Dermis microvascular lymphatic vessel endothelial cell (primary cell): ENCODE measurements around the gene FAAH. TPM values are rescaled to one million over a fixed set of nuclear protein-coding genes. Genes with fewer than 3 reads are reported as not detected.

Experiments
- DNase-seq, 2 donors: peaks; one replicate each; pipeline versions ENCODE4 v3.0.0 to v3.0.0-alpha.2; 2010; ENCODE audit warnings: low read depth in 2 of 2
- total RNA-seq: library from RNA; depleted of rRNA; stranded (reverse); fragments of >200 nt; gene quantifications from 2 replicates; pipeline ENCODE4 v1.2.1, GENCODE V29; 2014

Gene FAAH
- total RNA-seq, 1 donor from 2014 or later: 0.64 TPM

- no peak for DNase-seq
These were observed 55.4 kb downstream of the FAAH start for GRCh38 chr1:46449223-46450159.

DNA sequence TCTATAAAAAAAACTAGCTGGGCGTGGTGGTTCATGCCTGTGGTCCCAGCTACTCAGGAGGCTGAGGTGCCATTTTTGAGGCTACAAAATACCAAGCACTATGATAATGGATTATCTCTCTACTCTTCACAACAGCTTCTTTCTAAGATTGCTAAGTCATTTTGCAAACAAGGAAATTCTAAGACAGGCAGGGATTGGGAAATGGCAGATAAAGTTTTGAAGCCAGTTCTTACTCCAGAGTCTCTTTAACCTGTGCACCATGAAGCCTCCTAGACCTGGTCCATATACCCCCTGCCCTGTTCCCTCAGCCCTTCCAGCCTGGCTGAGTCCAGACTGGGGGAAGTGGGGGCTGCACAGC, 56.0 kb downstream of the FAAH start:
- DNase-seq: no peak

DNA sequence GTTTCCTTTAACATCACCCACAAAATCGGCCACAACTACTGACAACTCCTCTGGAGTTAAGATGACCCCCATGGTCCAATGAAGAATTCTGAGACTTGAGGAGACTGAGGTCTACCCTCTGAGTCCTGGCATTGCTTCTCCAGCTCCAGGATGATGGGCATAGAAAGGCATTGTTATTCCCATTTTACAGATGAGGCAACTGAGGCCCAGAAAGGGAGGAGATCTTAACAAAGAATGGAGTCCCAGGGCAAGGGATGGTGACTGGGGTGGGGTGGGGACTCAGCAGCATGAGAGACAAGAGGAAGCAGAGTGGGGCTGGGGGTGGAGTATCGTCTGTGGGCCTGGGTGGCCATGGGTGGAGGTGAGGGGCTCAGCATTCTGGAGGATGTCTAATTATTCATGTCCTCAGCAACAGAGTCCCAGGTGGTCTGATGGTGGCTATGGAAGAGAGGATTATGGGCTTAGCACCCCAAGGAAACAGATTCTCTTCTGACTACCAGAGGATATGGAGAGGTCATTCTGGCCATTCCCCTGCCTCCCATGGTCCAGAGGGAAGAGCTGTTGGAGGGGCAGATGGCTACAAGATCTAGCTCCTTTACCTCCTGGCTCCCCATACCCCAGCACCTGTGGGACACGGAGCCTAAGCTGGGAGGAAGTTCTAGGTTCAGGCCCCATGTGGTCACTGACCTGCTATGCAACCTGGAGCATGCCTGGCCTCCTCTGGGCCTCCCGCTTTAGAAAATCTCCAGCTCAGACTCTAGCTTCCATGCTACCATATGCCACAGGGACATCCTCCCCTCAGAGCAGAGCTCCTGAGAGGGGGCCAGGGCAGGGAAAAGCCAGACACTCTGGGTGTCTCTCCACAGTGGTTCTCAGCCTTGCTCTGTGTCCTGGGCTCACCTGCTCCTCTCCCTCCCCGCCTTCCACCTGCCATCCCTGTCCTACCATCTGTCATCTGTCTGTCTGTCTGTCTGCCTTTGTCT, 58.1 kb downstream of the FAAH start:
- no peak for DNase-seq

DNA sequence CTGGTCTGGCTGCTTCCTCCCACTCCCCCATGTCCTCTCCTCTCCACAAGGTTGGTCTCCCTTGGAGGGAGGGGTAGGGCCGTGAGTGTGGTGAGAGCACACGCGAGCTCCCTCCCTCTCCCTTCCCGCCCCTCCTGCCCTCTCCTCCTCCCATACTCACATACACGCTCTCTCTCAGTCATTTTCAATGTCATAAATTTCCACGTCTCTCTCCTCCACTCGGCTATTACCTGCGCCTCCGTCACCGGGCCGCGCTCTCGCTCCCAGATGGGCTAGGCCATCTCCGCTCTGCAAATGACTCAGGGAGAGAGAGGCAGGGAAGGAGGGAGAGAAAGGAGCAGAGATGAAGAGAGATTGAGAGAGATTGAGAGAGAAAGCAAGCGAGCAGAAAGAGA, 58.8 kb downstream of the FAAH start:
- DNase-seq: no peak

- DNase-seq: no peak
These were observed 59.3 kb downstream of the FAAH start for GRCh38 chr1:46453449-46453848.

DNA sequence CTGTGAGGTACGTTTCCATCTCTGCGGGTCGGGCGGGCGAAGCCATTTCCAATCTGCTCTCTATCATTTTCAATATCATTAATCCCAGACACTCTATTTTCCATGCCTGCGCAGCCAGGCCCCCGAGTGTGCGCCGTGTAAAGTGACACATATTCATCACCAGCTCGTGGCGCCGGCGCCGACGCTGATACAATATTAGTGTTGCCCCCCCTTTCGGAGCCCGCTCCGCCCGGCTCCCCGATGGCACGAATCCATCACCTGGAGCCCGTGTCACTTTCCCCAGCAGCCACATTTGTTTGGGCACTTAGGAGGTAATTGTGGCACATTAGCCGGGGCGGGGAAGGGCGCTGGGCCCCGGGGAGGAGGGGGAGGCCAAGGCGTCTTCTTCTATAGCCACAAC, 61.8 kb downstream of the FAAH start:
- DNase-seq: no peak

- DNase-seq: no peak
These were observed 62.4 kb downstream of the FAAH start for GRCh38 chr1:46456411-46456963.

DNA sequence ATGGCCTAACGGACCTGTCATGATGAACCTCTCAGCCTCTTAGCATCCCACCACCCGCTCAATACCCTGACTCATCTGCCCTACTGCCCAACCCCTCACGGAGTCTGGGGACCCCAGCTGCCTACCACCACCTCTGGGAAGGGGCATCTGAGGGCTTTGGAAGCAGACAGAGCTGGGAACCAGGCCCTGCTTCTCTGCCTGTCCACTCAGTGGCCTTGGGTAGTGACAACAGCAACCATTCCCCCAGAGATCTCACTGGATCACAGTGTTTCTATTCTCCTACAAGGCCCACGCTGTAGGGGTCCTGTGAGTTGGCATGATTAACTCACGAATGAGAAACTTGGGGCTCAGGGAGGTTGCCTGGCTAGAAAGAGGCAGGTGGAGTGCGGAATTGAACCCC, 63.1 kb downstream of the FAAH start:
- no peak for DNase-seq

DNA sequence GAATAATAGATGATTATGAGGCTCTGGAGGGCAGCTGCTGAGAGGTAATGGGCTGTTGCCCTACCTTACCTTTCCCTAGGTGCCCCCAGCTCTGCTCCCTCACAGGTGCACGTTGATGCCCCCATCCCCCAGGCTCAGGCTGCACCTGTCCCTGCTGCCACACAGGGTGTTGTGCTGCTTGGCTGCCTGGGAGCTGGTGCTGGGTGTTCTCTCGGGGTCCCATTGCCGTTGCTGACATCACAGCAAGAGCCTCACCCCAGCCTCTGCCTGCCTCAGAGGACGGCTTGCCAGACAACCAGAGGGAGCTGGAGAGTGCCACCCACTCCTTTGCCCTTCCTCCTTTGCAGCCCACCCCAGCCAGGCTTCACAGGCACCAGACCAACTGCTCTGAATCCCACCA, 64.1 kb downstream of the FAAH start:
- DNase-seq: no peak

DNA sequence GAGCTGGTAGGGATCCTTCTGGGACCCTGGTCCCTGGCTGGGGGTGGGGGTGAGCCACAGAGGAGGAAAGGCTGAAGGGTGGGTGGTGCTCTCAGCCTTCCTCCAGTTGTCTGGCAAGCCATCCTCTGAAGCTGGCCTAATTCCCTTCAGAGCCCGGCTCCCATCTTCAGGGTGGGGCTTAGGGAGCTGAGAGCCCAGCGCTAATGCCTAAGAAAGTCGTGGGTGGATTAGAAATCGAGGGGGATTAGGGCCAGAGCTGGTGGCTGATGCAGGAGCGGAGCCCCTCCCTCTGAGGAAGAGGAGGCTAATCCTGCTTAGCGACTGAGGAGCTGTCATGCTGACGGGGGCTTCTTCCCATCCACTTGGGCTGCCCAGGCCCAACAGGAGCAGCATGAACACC, 64.7 kb downstream of the FAAH start:
- DNase-seq: no peak

DNA sequence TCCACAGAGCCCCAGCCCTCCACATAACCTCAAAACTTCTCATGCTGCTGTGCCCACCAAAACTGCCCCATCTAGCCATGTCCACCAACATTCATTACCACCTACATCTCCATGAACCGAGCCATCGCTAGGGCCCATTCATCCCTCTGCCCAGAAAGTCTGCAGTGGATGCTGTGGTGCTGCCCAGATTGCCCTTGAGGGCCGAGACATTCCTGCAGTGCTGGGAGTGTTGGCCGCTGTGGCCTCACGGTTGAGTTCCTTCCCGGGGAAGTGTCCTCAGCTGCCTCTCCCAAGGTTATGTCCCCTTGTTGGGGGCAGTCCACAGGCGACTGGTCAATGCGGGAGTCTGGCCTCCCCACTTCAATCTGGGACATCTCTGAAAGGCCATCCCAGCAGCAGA, 65.2 kb downstream of the FAAH start:
- no peak for DNase-seq

DNA sequence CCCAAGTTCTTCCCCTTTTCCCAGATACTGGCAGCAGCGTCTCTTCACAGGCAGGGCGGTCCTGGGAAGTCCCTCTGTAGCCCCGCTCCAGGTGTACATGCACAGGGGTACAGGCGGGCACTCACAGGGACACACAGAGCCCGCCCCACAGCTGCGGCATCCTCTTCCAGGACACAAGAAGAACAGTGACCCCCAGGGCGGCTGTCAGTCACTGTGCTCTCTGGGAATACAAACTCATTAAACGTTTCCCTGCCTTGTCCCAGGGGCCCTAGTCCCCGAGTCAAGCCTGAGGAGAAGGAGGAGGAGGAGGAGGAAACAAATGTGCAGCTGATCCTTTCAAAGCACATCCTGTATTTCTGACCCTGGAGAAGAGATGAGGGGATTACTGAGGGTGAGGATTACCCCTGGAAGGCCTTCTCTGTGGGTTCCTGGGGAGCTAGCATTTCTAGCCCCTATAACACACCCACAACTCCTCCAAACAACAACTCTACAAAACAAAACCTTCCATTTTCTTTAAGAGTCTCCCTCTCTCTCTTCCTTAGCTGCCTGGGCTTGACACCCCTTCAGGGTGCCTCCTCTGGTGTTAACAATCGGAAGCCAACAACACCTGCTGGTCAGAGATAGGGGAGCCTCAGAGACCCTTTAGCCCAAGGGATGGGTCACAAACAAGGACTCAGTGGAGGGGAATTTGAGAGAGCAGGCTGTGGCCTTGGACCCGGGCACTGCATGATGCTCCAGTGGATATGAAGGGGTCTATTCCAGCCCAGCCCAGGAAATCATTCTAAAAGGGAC, 67.1 kb downstream of the FAAH start:
- no peak for DNase-seq

DNA sequence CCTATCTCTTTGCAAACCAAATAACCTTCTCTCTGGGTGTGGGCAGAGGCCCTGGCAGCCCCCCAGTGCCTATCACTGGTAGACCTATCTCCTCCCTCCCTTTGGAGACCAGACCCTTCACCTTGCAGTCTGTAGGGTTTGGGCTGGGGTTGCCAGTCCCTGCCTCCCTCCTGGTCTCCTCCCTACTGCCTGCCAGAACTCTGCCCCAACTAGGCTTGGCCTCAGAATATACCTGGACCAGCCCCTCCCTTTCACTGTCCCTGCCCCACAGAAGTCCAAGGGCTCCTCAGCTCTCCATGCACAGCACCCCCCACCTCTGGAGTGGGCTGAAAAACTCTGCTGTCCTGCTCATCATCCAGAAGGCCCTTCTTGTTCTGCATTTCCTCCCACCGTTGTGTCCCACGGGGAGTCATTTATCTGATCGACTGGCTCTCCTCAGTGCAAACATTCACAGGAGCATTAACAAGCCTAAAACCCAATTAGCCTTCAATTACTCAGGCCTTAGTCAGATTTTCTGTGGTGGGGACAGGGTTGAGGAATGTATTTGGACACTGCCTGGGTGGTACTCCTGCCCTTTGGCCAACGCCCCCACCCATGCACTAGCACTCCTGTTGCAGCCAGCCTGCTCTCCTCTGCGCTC, 67.8 kb downstream of the FAAH start:
- no peak for DNase-seq

Other genes with a start within 250 kb of the FAAH start
- gene TSPAN1, start 219.2 kb upstream of the FAAH start, total RNA-seq: 0.13 TPM in 1 of 2 replicates, not detected in the other
- not detected in 2 replicates for gene P3R3URF, start 217.8 kb upstream of the FAAH start, total RNA-seq
- gene POMGNT1, start 195.9 kb upstream of the FAAH start, total RNA-seq: 26.6 and 38.1 TPM in 2 replicates
- 0.63 and 0.64 TPM in 2 replicates for gene LURAP1, start 191.0 kb upstream of the FAAH start, total RNA-seq
- gene RAD54L, start 146.6 kb upstream of the FAAH start, total RNA-seq: 2.0 and 3.0 TPM in 2 replicates
- 44.7 and 61.4 TPM in 2 replicates for gene LRRC41, start 90.7 kb upstream of the FAAH start, total RNA-seq
- gene UQCRH, start 90.6 kb upstream of the FAAH start, total RNA-seq: 144 and 291 TPM in 2 replicates
- 14.8 and 22.0 TPM in 2 replicates for gene NSUN4, start 53.5 kb upstream of the FAAH start, total RNA-seq
- gene DMBX1, start 95.5 kb downstream of the FAAH start, total RNA-seq: not detected in 2 replicates
- not detected in 2 replicates for gene KNCN, start 157.3 kb downstream of the FAAH start, total RNA-seq
- gene MKNK1, start 210.0 kb downstream of the FAAH start, total RNA-seq: 14.6 and 17.1 TPM in 2 replicates
- 8.6 and 9.9 TPM in 2 replicates for gene MOB3C, start 222.5 kb downstream of the FAAH start, total RNA-seq